ENCODE results near the gene RBL1.

GRCh38 chr20:37053230-37053950 lies 42.4 kb downstream of the RBL1 start:
- no peak for TF ChIP-seq EZH2 (IDR thresholded peaks at IDR 0.05; ENCODE audit: insufficient read depth, poor library complexity, severe bottlenecking)
- no peak for TF ChIP-seq EZH2phosphoT487 (IDR thresholded peaks at IDR 0.05; ENCODE audit: insufficient read depth, low read depth)
